Measurements from ENCODE around the gene ANGPTL2.

GRCh38 chr9:127099664-127100063 lies 22.8 kb downstream of the ANGPTL2 start:
- TF ChIP-seq POLR2A (IDR thresholded peaks at IDR 0.05) (no peak), CTCF (IDR thresholded peaks at IDR 0.05) (no peak)
